OCI-M2 (cell line): ENCODE measurements around the gene CBLB.

Experiments
- DNase-seq: peaks from one replicate; lab custom pipeline; 2025; ENCODE audit not compliant: unreplicated experiment; lab: John Stamatoyannopoulos, UW

The CBLB gene

GRCh38 chr3:105719791-105720190, 149.0 kb downstream of the CBLB start:
- DNase-seq: no peak

- no peak for DNase-seq
Observed at GRCh38 chr3:105715372-105715771, 153.4 kb downstream of the CBLB start.

- no peak for DNase-seq
Observed at GRCh38 chr3:105714453-105714852, 154.4 kb downstream of the CBLB start.

- DNase-seq: no peak
Observed at GRCh38 chr3:105708980-105709379, 159.8 kb downstream of the CBLB start.

- no peak for DNase-seq
Observed at GRCh38 chr3:105707009-105707408, 161.8 kb downstream of the CBLB start.

GRCh38 chr3:105704726-105705410, 163.9 kb downstream of the CBLB start:
- no peak for DNase-seq

- no peak for DNase-seq
Observed at GRCh38 chr3:105700575-105700974, 168.2 kb downstream of the CBLB start.

- no peak for DNase-seq
Observed at GRCh38 chr3:105691633-105692032, 177.2 kb downstream of the CBLB start.

- no peak for DNase-seq
Observed at GRCh38 chr3:105691053-105691452, 177.8 kb downstream of the CBLB start.

- DNase-seq: no peak
Observed at GRCh38 chr3:105688821-105689220, 180.0 kb downstream of the CBLB start.

GRCh38 chr3:105686278-105686897, 182.4 kb downstream of the CBLB start:
- DNase-seq: no peak

- DNase-seq: no peak
Observed at GRCh38 chr3:105679951-105680350, 188.9 kb downstream of the CBLB start.

- no peak for DNase-seq
Observed at GRCh38 chr3:105678017-105678416, 190.8 kb downstream of the CBLB start.

- DNase-seq: no peak
Observed at GRCh38 chr3:105676621-105677300, 192.1 kb downstream of the CBLB start.

- DNase-seq: no peak
Observed at GRCh38 chr3:105674437-105675065, 194.3 kb downstream of the CBLB start.

GRCh38 chr3:105672996-105673395, 195.8 kb downstream of the CBLB start:
- no peak for DNase-seq

GRCh38 chr3:105662306-105662705, 206.5 kb downstream of the CBLB start:
- no peak for DNase-seq

- DNase-seq: no peak
Observed at GRCh38 chr3:105661461-105661860, 207.4 kb downstream of the CBLB start.

GRCh38 chr3:105656651-105657504, 211.9 kb downstream of the CBLB start:
- no peak for DNase-seq

- no peak for DNase-seq
Observed at GRCh38 chr3:105653868-105654267, 214.9 kb downstream of the CBLB start.

GRCh38 chr3:105653166-105653565, 215.6 kb downstream of the CBLB start:
- no peak for DNase-seq
